ENCODE measurements around the gene ACACB.
A peak's percentile ranks its signal among the peaks of the same experiment; 100 is the strongest.

The ACACB gene

DNA sequence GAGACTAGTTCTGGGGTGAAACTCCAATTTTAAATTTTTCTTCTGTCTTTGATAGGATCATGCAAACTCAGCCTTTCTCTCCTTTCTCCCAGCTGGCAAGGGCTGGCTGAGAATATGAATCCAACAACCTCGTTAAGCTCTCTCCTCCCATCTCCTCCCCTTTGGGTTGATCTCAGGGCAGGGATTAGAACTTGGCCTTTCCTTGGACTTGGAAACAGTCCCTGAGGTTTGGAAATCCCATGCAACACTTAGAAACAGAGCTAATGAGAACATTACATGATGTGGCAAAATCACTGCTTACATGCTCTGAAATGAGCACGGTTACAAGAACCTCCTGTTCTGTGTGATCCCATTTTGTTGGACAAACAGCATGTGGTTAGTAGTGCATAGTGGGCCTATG is 31.6 kb downstream of the ACACB start:
- Histone ChIP-seq H3K4me1 (ENCODE audit: control insufficient read depth, insufficient read depth, low read length) (no peaks in the 10 kb centered on the region), H3K4me3 (ENCODE audit: low read length) (no peak overlapping the region), H3K36me3 (ENCODE audit: insufficient read depth, low read length) (no peaks in the 10 kb centered on the region), H3K9me3 (replicated peaks; ENCODE audit: low read length) (no peaks in the 10 kb centered on the region), H3K4me2 (ENCODE audit: low read length) (no peak overlapping the region), H3K9ac (ENCODE audit: low read depth, low read length) (no peak overlapping the region), H3K27me3 (ENCODE audit: control insufficient read depth, insufficient read depth, low read length) (peaks cover 19% of the 10 kb centered on the region)

DNA sequence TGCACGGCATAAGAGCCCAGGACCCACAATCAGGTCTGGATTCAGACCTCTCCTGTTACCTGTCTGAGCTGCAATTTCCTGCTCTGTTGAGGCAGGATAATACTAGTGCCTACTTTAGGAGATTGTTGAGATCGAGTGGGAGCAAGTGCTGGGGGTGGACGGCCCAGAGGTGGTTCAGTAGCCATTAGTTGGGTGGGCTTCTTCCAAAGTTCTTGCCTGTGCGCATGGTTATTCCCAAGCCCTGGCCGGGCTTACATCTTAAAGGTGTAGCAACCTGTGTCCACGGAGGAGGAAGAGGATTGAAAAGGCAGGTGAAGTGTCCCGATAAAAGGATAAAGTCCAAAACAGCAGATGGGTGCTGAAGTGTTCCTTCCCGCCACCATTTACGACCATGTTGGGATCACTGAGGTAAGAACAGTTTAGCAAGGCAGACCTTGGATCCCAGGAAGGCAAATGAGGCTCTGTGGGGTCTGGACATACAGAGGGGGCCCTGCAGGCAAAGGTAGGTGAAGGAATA is 33.8 kb downstream of the ACACB start:
- Histone ChIP-seq H3K27me3 (ENCODE audit: control insufficient read depth, insufficient read depth, low read length) (peaks cover 19% of the 10 kb centered on the region), H3K9me3 (replicated peaks; ENCODE audit: low read length) (no peaks in the 10 kb centered on the region), H3K4me2 (ENCODE audit: low read length) (no peak overlapping the region), H3K4me3 (ENCODE audit: low read length) (no peak overlapping the region), H3K9ac (ENCODE audit: low read depth, low read length) (no peak overlapping the region), H3K4me1 (ENCODE audit: control insufficient read depth, insufficient read depth, low read length) (peaks cover 11% of the 10 kb centered on the region), H3K36me3 (ENCODE audit: insufficient read depth, low read length) (no peaks in the 10 kb centered on the region)

DNA sequence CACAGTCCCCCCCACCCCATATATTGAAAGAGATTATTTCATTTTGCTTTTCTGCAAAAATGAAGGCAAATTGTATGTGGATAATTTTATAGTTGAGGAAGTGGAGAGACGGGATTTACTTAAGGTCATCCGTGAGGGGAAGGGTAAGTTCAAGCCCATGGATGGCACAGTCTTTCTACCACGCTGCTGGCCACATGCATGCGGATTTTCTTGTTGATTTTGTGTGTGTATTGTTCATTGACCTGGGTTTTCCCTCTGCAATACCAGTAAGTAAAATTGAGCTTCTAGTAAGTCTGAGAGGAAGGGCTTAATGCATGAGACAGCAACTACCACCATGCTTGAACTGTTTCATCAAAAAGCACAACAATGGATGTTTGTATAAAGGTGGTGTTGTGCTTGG is 35.1 kb downstream of the ACACB start:
- H3K4me3 ChIP-seq (ENCODE audit: low read length), result no peak overlapping the region
- peaks cover 15% of the 10 kb centered on the region for H3K4me1 ChIP-seq (ENCODE audit: control insufficient read depth, insufficient read depth, low read length)
- H3K9ac ChIP-seq (ENCODE audit: low read depth, low read length), result no peak overlapping the region
- H3K9me3 ChIP-seq (replicated peaks; ENCODE audit: low read length), result no peaks in the 10 kb centered on the region
- H3K4me2 ChIP-seq (ENCODE audit: low read length), result no peak overlapping the region
- H3K27me3 ChIP-seq (ENCODE audit: control insufficient read depth, insufficient read depth, low read length), result peaks cover 19% of the 10 kb centered on the region
- H3K36me3 ChIP-seq (ENCODE audit: insufficient read depth, low read length), result no peaks in the 10 kb centered on the region

DNA sequence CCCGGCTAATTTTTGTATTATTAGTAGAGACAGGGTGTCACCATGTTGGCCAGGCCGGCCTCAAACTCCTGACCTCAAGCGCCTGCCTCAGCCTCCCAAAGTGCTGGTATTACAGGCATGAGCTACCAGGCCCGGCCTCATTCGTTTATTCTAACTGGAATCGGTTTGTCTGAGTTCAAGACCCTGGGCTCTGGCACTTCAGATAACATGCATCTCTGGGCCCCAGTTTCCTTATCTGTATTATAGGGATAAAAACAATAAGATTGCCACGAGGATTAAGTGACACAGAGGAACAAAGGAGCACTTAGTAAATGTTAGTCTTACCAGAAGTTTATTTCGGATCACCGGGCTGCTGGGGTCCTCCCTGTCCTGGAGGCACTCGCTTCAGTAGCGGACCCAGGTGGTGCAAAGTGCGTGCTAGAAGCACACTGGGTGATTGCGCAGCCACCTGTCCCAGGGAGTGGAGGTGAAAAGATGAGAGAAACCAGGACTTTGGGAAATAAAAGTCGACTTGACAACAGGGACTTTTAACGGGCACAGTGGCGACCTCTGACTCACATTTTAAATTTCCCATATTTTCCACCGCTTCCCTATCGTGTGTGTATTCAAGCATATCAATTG is 37.5 kb downstream of the ACACB start:
- Histone ChIP-seq H3K36me3 (ENCODE audit: insufficient read depth, low read length) (no peaks in the 10 kb centered on the region), H3K4me1 (ENCODE audit: control insufficient read depth, insufficient read depth, low read length) (peaks cover 15% of the 10 kb centered on the region), H3K4me3 (ENCODE audit: low read length) (peak overlapping the region; percentile 79), H3K9me3 (replicated peaks; ENCODE audit: low read length) (no peaks in the 10 kb centered on the region), H3K4me2 (ENCODE audit: low read length) (peak overlapping the region; percentile 95), H3K27me3 (ENCODE audit: control insufficient read depth, insufficient read depth, low read length) (peaks cover 18% of the 10 kb centered on the region), H3K9ac (ENCODE audit: low read depth, low read length) (peak overlapping the region; percentile 57)

DNA sequence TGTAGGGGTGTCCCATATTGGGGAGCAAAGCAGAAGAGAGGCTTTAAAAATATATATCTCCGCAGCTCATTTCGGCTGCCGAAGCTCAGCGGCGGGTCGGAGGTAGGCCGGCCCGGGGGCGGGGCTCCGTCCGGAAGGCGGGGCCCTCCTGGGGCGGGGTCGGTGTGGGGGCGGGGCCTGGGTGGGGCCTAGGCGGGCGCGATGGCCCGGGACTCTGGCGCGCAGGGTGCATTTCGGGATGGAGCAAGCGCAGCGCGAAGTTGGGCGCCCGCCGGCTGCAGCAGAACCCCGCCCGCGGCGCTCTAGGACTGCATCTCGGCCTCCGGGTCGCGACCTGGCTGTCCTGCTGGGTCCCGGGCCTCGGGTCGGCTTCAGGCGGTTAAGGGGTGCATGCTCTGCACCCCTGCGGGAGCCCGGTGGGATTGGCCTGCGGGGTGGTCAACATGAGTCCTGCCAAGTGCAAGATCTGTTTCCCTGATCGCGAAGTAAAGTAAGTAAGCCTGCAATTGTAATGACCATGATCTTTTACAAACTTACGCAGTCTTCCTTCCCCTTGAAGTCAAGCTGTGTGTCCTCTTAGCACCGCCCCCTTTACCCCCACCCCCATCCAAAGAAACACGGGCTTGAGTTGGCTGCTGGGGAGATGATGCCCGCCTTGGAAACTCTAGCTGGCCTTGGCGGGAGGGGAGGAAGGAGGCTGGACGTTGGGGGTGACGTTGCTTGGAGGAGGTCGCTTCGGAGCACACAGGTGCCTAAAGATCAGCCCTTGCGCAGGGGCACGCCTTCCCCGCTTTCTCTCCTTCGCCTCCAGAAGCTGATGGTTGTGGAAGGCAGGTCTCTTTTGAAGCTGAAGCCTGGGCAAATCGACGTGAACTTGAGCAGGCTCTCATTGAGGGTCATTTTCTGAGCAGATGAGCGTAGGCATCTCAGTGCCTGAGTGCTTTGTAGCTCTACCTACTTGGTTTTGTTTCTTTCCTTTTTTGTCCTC is 38.4 kb downstream of the ACACB start:
- Histone ChIP-seq H3K9me3 (replicated peaks; ENCODE audit: low read length) (no peaks in the 10 kb centered on the region), H3K4me3 (ENCODE audit: low read length) (peak overlapping the region; percentile 79), H3K4me1 (ENCODE audit: control insufficient read depth, insufficient read depth, low read length) (peaks cover 15% of the 10 kb centered on the region), H3K4me2 (ENCODE audit: low read length) (peak overlapping the region; percentile 95), H3K27me3 (ENCODE audit: control insufficient read depth, insufficient read depth, low read length) (peaks cover 9% of the 10 kb centered on the region), H3K9ac (ENCODE audit: low read depth, low read length) (peak overlapping the region; percentile 65), H3K36me3 (ENCODE audit: insufficient read depth, low read length) (no peaks in the 10 kb centered on the region)

DNA sequence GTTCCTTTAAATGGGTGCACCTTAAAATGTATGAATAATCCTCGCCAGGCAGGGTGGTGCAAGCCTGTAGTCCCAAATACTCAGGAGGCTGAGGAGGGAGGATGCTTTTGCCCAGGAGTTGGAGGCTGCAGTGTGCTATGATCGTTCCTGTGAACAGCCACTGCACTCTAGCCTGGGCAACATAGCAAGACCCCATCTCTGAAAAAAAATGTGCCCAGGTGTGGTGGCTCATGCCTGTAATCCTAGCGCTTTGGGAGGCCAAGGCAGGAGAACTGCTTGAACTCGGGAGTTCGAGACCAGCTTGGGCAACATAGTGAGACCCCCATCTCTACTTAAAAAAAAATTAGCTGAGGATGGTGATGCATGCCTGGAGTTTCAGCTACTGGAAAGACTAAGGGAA is 39.6 kb downstream of the ACACB start:
- no peaks in the 10 kb centered on the region for H3K36me3 ChIP-seq (ENCODE audit: insufficient read depth, low read length)
- H3K4me3 ChIP-seq (ENCODE audit: low read length), result no peak overlapping the region
- no peaks in the 10 kb centered on the region for H3K9me3 ChIP-seq (replicated peaks; ENCODE audit: low read length)
- peaks cover 15% of the 10 kb centered on the region for H3K4me1 ChIP-seq (ENCODE audit: control insufficient read depth, insufficient read depth, low read length)
- H3K4me2 ChIP-seq (ENCODE audit: low read length), result no peak overlapping the region
- no peaks in the 10 kb centered on the region for H3K27me3 ChIP-seq (ENCODE audit: control insufficient read depth, insufficient read depth, low read length)
- no peak overlapping the region for H3K9ac ChIP-seq (ENCODE audit: low read depth, low read length)

DNA sequence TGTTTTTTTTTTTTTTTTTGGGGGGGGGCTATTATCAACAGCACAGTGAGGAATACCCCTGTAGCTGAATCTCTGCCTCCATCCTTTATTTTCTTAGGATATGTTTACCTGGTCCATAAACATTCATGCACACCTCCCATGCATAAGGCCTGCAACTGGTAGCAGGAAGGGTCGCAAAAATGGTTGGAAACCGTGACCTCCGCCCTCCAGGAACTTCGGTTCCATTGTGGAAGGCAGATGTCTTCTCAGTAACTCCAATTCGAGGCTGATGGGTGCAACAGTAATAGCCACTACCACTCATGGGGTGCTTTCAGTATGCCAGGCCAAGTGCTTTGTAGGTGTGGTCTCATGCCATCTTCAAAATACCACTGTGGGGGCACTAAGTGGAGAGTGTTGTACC is 40.2 kb downstream of the ACACB start:
- Histone ChIP-seq H3K9me3 (replicated peaks; ENCODE audit: low read length) (no peaks in the 10 kb centered on the region), H3K4me1 (ENCODE audit: control insufficient read depth, insufficient read depth, low read length) (peaks cover 15% of the 10 kb centered on the region), H3K27me3 (ENCODE audit: control insufficient read depth, insufficient read depth, low read length) (no peaks in the 10 kb centered on the region)

DNA sequence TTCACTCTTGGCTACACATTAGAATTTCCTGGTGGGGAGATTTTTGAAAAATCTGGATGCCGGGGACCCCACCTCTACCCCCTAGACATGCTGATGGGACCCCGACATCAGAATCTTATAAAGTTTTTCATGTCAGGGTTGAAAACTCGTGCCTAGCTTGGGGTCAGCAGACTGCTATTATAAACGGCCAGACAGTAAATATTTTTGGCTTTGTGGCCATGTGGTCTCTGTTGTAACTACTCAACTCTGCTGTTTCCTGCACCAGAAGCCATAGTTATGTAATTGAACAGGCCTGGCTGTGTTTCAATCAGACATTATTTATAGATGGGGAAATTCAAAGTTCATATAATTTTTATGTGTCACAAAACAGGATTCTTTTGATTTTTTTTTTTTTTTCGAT is 41.6 kb downstream of the ACACB start:
- no peak overlapping the region for H3K4me2 ChIP-seq (ENCODE audit: low read length)
- no peak overlapping the region for H3K4me3 ChIP-seq (ENCODE audit: low read length)
- H3K9ac ChIP-seq (ENCODE audit: low read depth, low read length), result no peak overlapping the region
- no peaks in the 10 kb centered on the region for H3K27me3 ChIP-seq (ENCODE audit: control insufficient read depth, insufficient read depth, low read length)
- peaks cover 15% of the 10 kb centered on the region for H3K4me1 ChIP-seq (ENCODE audit: control insufficient read depth, insufficient read depth, low read length)
- H3K9me3 ChIP-seq (replicated peaks; ENCODE audit: low read length), result no peaks in the 10 kb centered on the region
- no peaks in the 10 kb centered on the region for H3K36me3 ChIP-seq (ENCODE audit: insufficient read depth, low read length)

More for the DNA sequence above, 40.2 kb downstream of the ACACB start:
- Histone ChIP-seq H3K36me3 (ENCODE audit: insufficient read depth, low read length) (no peaks in the 10 kb centered on the region), H3K4me2 (ENCODE audit: low read length) (no peak overlapping the region), H3K9ac (ENCODE audit: low read depth, low read length) (no peak overlapping the region), H3K4me3 (ENCODE audit: low read length) (no peak overlapping the region)

DNA sequence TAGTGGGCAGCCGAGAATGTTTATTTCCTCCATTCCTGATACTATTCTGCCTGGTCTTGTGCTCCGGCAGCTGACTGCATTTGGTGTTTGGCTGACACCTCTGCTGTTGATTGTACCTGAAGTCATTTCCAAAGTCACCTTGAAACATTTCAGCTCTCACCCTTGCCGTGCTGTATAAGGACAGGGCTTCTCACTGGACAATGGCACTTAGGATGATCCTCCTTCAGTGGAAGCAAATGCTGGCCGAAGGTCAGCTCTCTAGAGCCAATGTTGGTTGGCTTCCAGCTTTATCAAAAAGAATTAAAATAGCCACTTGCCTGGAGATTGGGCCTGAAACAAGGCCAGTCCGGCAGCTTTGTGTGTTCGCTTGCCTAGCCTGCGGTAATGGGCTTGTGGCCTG is 44.0 kb downstream of the ACACB start:
- no peak overlapping the region for H3K4me2 ChIP-seq (ENCODE audit: low read length)
- H3K9ac ChIP-seq (ENCODE audit: low read depth, low read length), result no peak overlapping the region
- no peaks in the 10 kb centered on the region for H3K9me3 ChIP-seq (replicated peaks; ENCODE audit: low read length)
- no peaks in the 10 kb centered on the region for H3K36me3 ChIP-seq (ENCODE audit: insufficient read depth, low read length)
- peaks cover 1% of the 10 kb centered on the region for H3K4me1 ChIP-seq (ENCODE audit: control insufficient read depth, insufficient read depth, low read length)
- H3K27me3 ChIP-seq (ENCODE audit: control insufficient read depth, insufficient read depth, low read length), result no peaks in the 10 kb centered on the region
- H3K4me3 ChIP-seq (ENCODE audit: low read length), result no peak overlapping the region

DNA sequence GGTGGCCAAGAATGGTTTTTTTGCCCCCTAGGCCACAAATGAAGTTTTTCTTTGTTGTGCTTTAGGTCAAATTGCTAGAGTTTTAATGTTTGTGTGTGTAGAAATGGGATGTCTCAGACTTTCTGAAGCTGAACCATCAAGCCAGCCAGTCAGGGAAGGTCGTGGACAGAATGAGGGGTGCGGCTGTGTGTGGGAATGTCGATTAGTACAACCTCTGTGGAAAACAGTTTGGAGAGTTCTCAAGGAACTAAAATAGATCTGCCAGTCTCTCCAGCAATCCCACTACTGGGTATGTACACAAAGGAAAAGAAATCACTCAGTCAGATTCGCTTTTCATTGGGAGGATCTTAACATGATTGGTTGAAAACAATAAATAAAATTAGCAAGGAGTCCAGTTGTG is 44.5 kb downstream of the ACACB start:
- H3K4me2 ChIP-seq (ENCODE audit: low read length), result no peak overlapping the region
- no peaks in the 10 kb centered on the region for H3K9me3 ChIP-seq (replicated peaks; ENCODE audit: low read length)
- no peak overlapping the region for H3K9ac ChIP-seq (ENCODE audit: low read depth, low read length)
- H3K4me1 ChIP-seq (ENCODE audit: control insufficient read depth, insufficient read depth, low read length), result no peaks in the 10 kb centered on the region
- H3K4me3 ChIP-seq (ENCODE audit: low read length), result no peak overlapping the region
- H3K36me3 ChIP-seq (ENCODE audit: insufficient read depth, low read length), result no peaks in the 10 kb centered on the region
- H3K27me3 ChIP-seq (ENCODE audit: control insufficient read depth, insufficient read depth, low read length), result no peaks in the 10 kb centered on the region

DNA sequence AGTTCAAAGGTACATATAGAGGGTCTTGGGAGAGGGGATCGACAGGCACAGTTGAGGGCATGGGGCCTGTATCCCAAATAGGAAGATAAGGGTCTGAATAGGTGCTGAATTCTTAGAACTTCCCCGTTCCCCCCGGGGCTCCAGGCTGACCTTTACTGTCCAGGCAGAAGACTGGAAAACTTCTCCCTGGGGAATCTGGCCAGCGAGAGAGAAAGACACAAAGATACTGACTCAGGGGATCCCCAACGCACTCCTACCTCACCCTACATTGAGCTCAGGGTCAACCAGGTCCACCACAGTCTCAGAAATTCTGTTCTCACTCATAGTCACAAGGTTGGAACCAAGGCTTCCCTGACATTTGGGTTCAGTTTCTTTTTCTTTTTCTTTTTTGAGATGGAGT is 46.2 kb downstream of the ACACB start:
- Histone ChIP-seq H3K4me3 (ENCODE audit: low read length) (no peak overlapping the region), H3K9ac (ENCODE audit: low read depth, low read length) (no peak overlapping the region), H3K27me3 (ENCODE audit: control insufficient read depth, insufficient read depth, low read length) (no peaks in the 10 kb centered on the region), H3K4me2 (ENCODE audit: low read length) (no peak overlapping the region), H3K9me3 (replicated peaks; ENCODE audit: low read length) (no peaks in the 10 kb centered on the region), H3K4me1 (ENCODE audit: control insufficient read depth, insufficient read depth, low read length) (no peaks in the 10 kb centered on the region), H3K36me3 (ENCODE audit: insufficient read depth, low read length) (no peaks in the 10 kb centered on the region)
